ENCODE results near the gene HS3ST6. TPM values are rescaled to one million over a fixed set of nuclear protein-coding genes. Genes with fewer than 3 reads are reported as not detected.

The HS3ST6 gene
- total RNA-seq, 1 experiment from 2014 or later = not detected

- no peaks in the 10 kb centered on the region for H3K4me1 ChIP-seq
- Mint-ChIP-seq H3K4me3 (ENCODE audit: unreplicated experiment) (no peak overlapping the region), H3K4me1 (ENCODE audit: low read depth, unreplicated experiment) (no peaks in the 10 kb centered on the region), H3K27me3 (ENCODE audit: insufficient read depth, unreplicated experiment) (no peaks in the 10 kb centered on the region), H3K9me3 (ENCODE audit: unreplicated experiment) (no peaks in the 10 kb centered on the region), H3K27ac (ENCODE audit: unreplicated experiment) (no peak overlapping the region), H3K36me3 (ENCODE audit: insufficient read depth, unreplicated experiment) (no peaks in the 10 kb centered on the region)
- H3K27me3 ChIP-seq (replicated peaks; ENCODE audit: control insufficient read depth, insufficient read depth, low read length) = no peaks in the 10 kb centered on the region; the same call in 1 of the 2 replicates
- TF ChIP-seq CTCF (IDR thresholded peaks at IDR 0.05; ENCODE audit: insufficient read depth in 1 of 2, low read depth in 1 of 2, low read length in 1 of 2, severe bottlenecking in 1 of 2, unreplicated experiment in 1 of 2) = no peak
- intact Hi-C loops (cut with micrococcal nuclease; ENCODE audit: unreplicated experiment) = no loop called here
- BruUV-seq (replicated peaks) = no TSS peak
- POLR2A ChIA-PET = no interaction called here
- CTCF ChIA-PET = no interaction called here
- no peaks in the 10 kb centered on the region for H3K9me3 ChIP-seq
- H3K4me3 ChIP-seq (ENCODE audit: low read depth, low read length) = no peak overlapping the region
- DNase-seq = no peak
- no peaks in the 10 kb centered on the region for H3K36me3 ChIP-seq (ENCODE audit: control insufficient read depth, insufficient read depth, low read length)
Observed at GRCh38 chr16:1878256-1878655, 40.0 kb downstream of the HS3ST6 start.

- no peaks in the 10 kb centered on the region for H3K4me1 Mint-ChIP-seq (ENCODE audit: low read depth, unreplicated experiment)
- no peaks in the 10 kb centered on the region for H3K27me3 Mint-ChIP-seq (ENCODE audit: insufficient read depth, unreplicated experiment)
- no TSS peak for BruUV-seq (replicated peaks)
- no peak overlapping the region for H3K27ac Mint-ChIP-seq (ENCODE audit: unreplicated experiment)
- H3K9me3 Mint-ChIP-seq (ENCODE audit: unreplicated experiment) = no peaks in the 10 kb centered on the region
- DNase-seq = no peak
- no peaks in the 10 kb centered on the region; the same call in 1 of the 2 replicates for H3K27me3 ChIP-seq (replicated peaks; ENCODE audit: control insufficient read depth, insufficient read depth, low read length)
- H3K4me1 ChIP-seq = no peaks in the 10 kb centered on the region
- H3K4me3 Mint-ChIP-seq (ENCODE audit: unreplicated experiment) = no peak overlapping the region
- H3K36me3 Mint-ChIP-seq (ENCODE audit: insufficient read depth, unreplicated experiment) = no peaks in the 10 kb centered on the region
- ChIA-PET CTCF (no interaction called here), POLR2A (no interaction called here)
- H3K9me3 ChIP-seq = no peaks in the 10 kb centered on the region
- intact Hi-C loops (cut with micrococcal nuclease; ENCODE audit: unreplicated experiment) = no loop called here
- no peaks in the 10 kb centered on the region for H3K36me3 ChIP-seq (ENCODE audit: control insufficient read depth, insufficient read depth, low read length)
- no peak for TF ChIP-seq CTCF (IDR thresholded peaks at IDR 0.05; ENCODE audit: insufficient read depth in 1 of 2, low read depth in 1 of 2, low read length in 1 of 2, severe bottlenecking in 1 of 2, unreplicated experiment in 1 of 2)
- H3K4me3 ChIP-seq (ENCODE audit: low read depth, low read length) = no peak overlapping the region
Observed at GRCh38 chr16:1877804-1878203, 40.4 kb downstream of the HS3ST6 start.

- H3K4me1 Mint-ChIP-seq (ENCODE audit: low read depth, unreplicated experiment) = no peaks in the 10 kb centered on the region
- H3K9me3 Mint-ChIP-seq (ENCODE audit: unreplicated experiment) = no peaks in the 10 kb centered on the region
- ChIA-PET POLR2A (no interaction called here), CTCF (interaction anchor here (0.9 kb wide), 1 partner anchor 52 kb away, joined by 4 read pairs; no protein-coding TSS in a partner anchor)
- Histone ChIP-seq H3K4me1 (no peaks in the 10 kb centered on the region), H3K4me3 (ENCODE audit: low read depth, low read length) (no peak overlapping the region), H3K9me3 (no peaks in the 10 kb centered on the region), H3K27me3 (replicated peaks; ENCODE audit: control insufficient read depth, insufficient read depth, low read length) (no peaks in the 10 kb centered on the region; the same call in 1 of the 2 replicates), H3K36me3 (ENCODE audit: control insufficient read depth, insufficient read depth, low read length) (no peaks in the 10 kb centered on the region)
- DNase-seq = no peak
- peaks cover 4% of the 10 kb centered on the region for H3K36me3 Mint-ChIP-seq (ENCODE audit: insufficient read depth, unreplicated experiment)
- BruUV-seq (replicated peaks) = no TSS peak
- H3K27ac Mint-ChIP-seq (ENCODE audit: unreplicated experiment) = no peak overlapping the region
- intact Hi-C loops (cut with micrococcal nuclease; ENCODE audit: unreplicated experiment) = no loop called here
- no peaks in the 10 kb centered on the region for H3K27me3 Mint-ChIP-seq (ENCODE audit: insufficient read depth, unreplicated experiment)
- no peak overlapping the region for H3K4me3 Mint-ChIP-seq (ENCODE audit: unreplicated experiment)
- TF ChIP-seq CTCF (IDR thresholded peaks at IDR 0.05; ENCODE audit: insufficient read depth in 1 of 2, low read depth in 1 of 2, low read length in 1 of 2, severe bottlenecking in 1 of 2, unreplicated experiment in 1 of 2) = no peak
Observed at GRCh38 chr16:1877089-1877488, 41.1 kb downstream of the HS3ST6 start.

All from Caco-2 (cell line).